Colon (tissue), 2 donors: ENCODE results near the gene BIN1.
"Not testable (repeated sequence)": the region's sequence is repeated elsewhere in the genome, so short reads cannot be mapped to it uniquely, and the experiment has no call there.

Experiments
- FAIRE-seq: peaks from 2 replicates; lab custom pipeline; 2012; peaks lifted over from hg19 to GRCh38; lab: Jason Lieb, UNC
- donor health status: control.
- donor health status: control.

Gene BIN1

GRCh38 chr2:127046579-127046978 lies 60.4 kb downstream of the BIN1 start:
- no peak for FAIRE-seq

- no peak for FAIRE-seq
Measured at GRCh38 chr2:127045792-127046501, 61.0 kb downstream of the BIN1 start.

- no peak for FAIRE-seq
Measured at GRCh38 chr2:127044977-127045661, 61.8 kb downstream of the BIN1 start.

- no peak for FAIRE-seq
Measured at GRCh38 chr2:127044165-127044718, 62.7 kb downstream of the BIN1 start.

GRCh38 chr2:127043367-127044164 lies 63.4 kb downstream of the BIN1 start:
- FAIRE-seq: no peak

GRCh38 chr2:127041259-127041970 lies 65.5 kb downstream of the BIN1 start:
- no peak for FAIRE-seq

GRCh38 chr2:127040169-127040568 lies 66.8 kb downstream of the BIN1 start:
- FAIRE-seq: no peak

- FAIRE-seq: no peak
Measured at GRCh38 chr2:127039387-127040031, 67.4 kb downstream of the BIN1 start.

- FAIRE-seq: no peak
Measured at GRCh38 chr2:127037476-127037875, 69.5 kb downstream of the BIN1 start.

GRCh38 chr2:127034883-127035611 lies 71.9 kb downstream of the BIN1 start:
- FAIRE-seq: no peak

GRCh38 chr2:127034051-127034450 lies 72.9 kb downstream of the BIN1 start:
- no peak for FAIRE-seq

- FAIRE-seq: no peak
Measured at GRCh38 chr2:127032621-127033020, 74.3 kb downstream of the BIN1 start.

- FAIRE-seq: no peak
Measured at GRCh38 chr2:127029350-127030051, 77.5 kb downstream of the BIN1 start.

- FAIRE-seq: not testable (repeated sequence)
Measured at GRCh38 chr2:127028745-127029144, 78.2 kb downstream of the BIN1 start.

GRCh38 chr2:127027715-127028114 lies 79.2 kb downstream of the BIN1 start:
- no peak for FAIRE-seq

- FAIRE-seq: no peak
Measured at GRCh38 chr2:127025359-127026166, 81.4 kb downstream of the BIN1 start.

GRCh38 chr2:127024769-127025358 lies 82.1 kb downstream of the BIN1 start:
- no peak for FAIRE-seq

- FAIRE-seq: no peak
Measured at GRCh38 chr2:127023504-127023903, 83.5 kb downstream of the BIN1 start.

- FAIRE-seq: no peak
Measured at GRCh38 chr2:127022817-127023216, 84.1 kb downstream of the BIN1 start.
